GM23338 (cell line): ENCODE results near the gene ARAF.
"Not testable (repeated sequence)": the region's sequence is repeated elsewhere in the genome, so short reads cannot be mapped to it uniquely, and the experiment has no call there.

Experiments used
- CREB1 ChIP-seq: fragments of 250-450 bp; sonication (Bioruptor Pico); IDR thresholded peaks from 2 replicates; pipeline ENCODE4 v1.5.0; 2020; ENCODE audit warnings: low read depth, mild to moderate bottlenecking, moderate library complexity
- CTCF ChIP-seq, 2 experiments: fragments of 200-600 bp in 1 of 2; sonication (generic) in 1 of 2; conservative IDR thresholded peaks; 2 replicates each; pipeline versions ENCODE4 v1.5.1 to v1.6.1; 2016 to 2017; ENCODE audit warnings: antibody characterized with exemption in 2 of 2, low read depth in 2 of 2, mild to moderate bottlenecking in 2 of 2, moderate library complexity in 1 of 2
- EZH2 ChIP-seq: fragments of 200-600 bp; sonication (generic); IDR thresholded peaks from one replicate; pipeline ENCODE4 v1.8.0; 2017; ENCODE audit warnings: antibody characterized with exemption, mild to moderate bottlenecking, low read depth; ENCODE audit not compliant: unreplicated experiment
- EZH2phosphoT487 ChIP-seq: fragments of 200-600 bp; sonication (generic); IDR thresholded peaks from one replicate; pipeline ENCODE4 v1.8.1; 2018; ENCODE audit warnings: antibody characterized with exemption; ENCODE audit not compliant: unreplicated experiment
- JUNB ChIP-seq: IDR thresholded peaks from one replicate; pipeline ENCODE4 v1.6.1; 2016; ENCODE audit warnings: antibody characterized with exemption; ENCODE audit not compliant: unreplicated experiment
- NANOG ChIP-seq: IDR thresholded peaks from 2 replicates; pipeline ENCODE4 v1.6.1; 2016; ENCODE audit warnings: antibody characterized with exemption, borderline replicate concordance
- POLR2AphosphoS5 ChIP-seq: IDR thresholded peaks from 2 replicates; pipeline ENCODE4 v1.6.1; 2016; ENCODE audit warnings: antibody characterized with exemption, low read depth
- REST ChIP-seq: IDR thresholded peaks from one replicate; pipeline ENCODE4 v1.6.1; 2018; ENCODE audit warnings: antibody characterized with exemption; ENCODE audit not compliant: unreplicated experiment
- STAT1 ChIP-seq: IDR thresholded peaks from one replicate; pipeline ENCODE4 v1.6.1; 2016; ENCODE audit warnings: antibody characterized with exemption; ENCODE audit not compliant: unreplicated experiment
- ZNF114 ChIP-seq: fragments of 250-450 bp; sonication (Bioruptor Pico); IDR thresholded peaks from 2 replicates; pipeline ENCODE4 v1.5.0; 2020; ENCODE audit warnings: mild to moderate bottlenecking, moderate library complexity
- ZNF331 ChIP-seq: fragments of 250-450 bp; sonication (Bioruptor Pico); IDR thresholded peaks from 2 replicates; pipeline ENCODE4 v1.5.0; 2020; ENCODE audit warnings: low read depth, mild to moderate bottlenecking, moderate library complexity
- TF ChIP-seq, protein P1 (sequence below): IDR thresholded peaks from 2 replicates; pipeline ENCODE4 v1.6.1; 2016; ENCODE audit warnings: antibody characterized with exemption

DNA sequence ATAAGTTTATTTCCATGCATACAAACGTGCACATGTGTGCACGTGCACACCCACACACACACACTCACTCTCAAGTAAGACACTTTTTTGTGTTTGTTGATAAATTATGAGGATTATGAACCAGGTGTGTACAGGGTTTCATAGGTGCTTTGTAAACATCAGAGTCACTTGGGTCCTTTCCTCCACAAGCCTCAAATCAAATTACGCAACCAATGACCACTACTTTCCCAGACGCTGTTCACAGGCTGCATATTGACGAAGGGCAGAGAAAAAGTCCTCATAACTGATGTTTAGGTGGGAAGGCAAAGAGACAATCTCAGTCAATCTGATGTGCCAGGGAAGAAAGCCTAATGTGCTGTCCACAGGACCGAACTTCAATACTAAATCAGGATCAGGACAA, 48.6 kb upstream of the ARAF start:
- not testable (repeated sequence) for TF ChIP-seq CTCF (conservative IDR thresholded peaks at IDR 0.05; ENCODE audit: low read depth in 2 of 2); POLR2AphosphoS5; EZH2; EZH2phosphoT487; ZNF114; REST; NANOG; JUNB; CREB1 (CRISPR knock-in tag); STAT1; ZNF331 (CRISPR knock-in tag)
- TF ChIP-seq, protein P1, sequence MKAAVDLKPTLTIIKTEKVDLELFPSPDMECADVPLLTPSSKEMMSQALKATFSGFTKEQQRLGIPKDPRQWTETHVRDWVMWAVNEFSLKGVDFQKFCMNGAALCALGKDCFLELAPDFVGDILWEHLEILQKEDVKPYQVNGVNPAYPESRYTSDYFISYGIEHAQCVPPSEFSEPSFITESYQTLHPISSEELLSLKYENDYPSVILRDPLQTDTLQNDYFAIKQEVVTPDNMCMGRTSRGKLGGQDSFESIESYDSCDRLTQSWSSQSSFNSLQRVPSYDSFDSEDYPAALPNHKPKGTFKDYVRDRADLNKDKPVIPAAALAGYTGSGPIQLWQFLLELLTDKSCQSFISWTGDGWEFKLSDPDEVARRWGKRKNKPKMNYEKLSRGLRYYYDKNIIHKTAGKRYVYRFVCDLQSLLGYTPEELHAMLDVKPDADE, result not testable (repeated sequence)
